Liver (tissue), 3 donors: Measurements from ENCODE around the gene RBFOX1.

ENCODE experiments used
- CTCF ChIP-seq: fragments of 150-350 bp; IDR thresholded peaks from 2 replicates; pipeline ENCODE4 v1.5.1; 2017; ENCODE audit warnings: improper control_type of control experiment, low read depth, low read length; ENCODE audit not compliant: missing input control
- EGR1 ChIP-seq, 2 donors: IDR thresholded peaks; 2 replicates each; pipeline ENCODE4 v1.6.1; 2016 to 2018; ENCODE audit warnings: antibody characterized with exemption in 2 of 2, low read depth in 2 of 2
- JUND ChIP-seq, 2 donors: IDR thresholded peaks; 2 replicates each; pipeline ENCODE4 v1.6.1; 2016; ENCODE audit warnings: antibody characterized with exemption in 2 of 2
- MAX ChIP-seq: IDR thresholded peaks from 2 replicates; pipeline ENCODE4 v1.6.1; 2016; ENCODE audit warnings: antibody characterized with exemption
- RAD21 ChIP-seq, 2 donors: IDR thresholded peaks; 2 replicates each; pipeline ENCODE4 v1.6.1; 2016; ENCODE audit warnings: antibody characterized with exemption in 2 of 2, mild to moderate bottlenecking in 2 of 2
- REST ChIP-seq: IDR thresholded peaks from 2 replicates; pipeline ENCODE4 v1.6.1; 2016; ENCODE audit warnings: antibody characterized with exemption, mild to moderate bottlenecking
- SP1 ChIP-seq: IDR thresholded peaks from 2 replicates; pipeline ENCODE4 v1.6.1; 2018; ENCODE audit warnings: antibody characterized with exemption, mild to moderate bottlenecking
- TAF1 ChIP-seq: conservative IDR thresholded peaks from 2 replicates; pipeline ENCODE4 v1.6.1; 2016; ENCODE audit warnings: antibody characterized with exemption, mild to moderate bottlenecking
- YY1 ChIP-seq: IDR thresholded peaks from 2 replicates; pipeline ENCODE4 v1.6.1; 2016; ENCODE audit warnings: antibody characterized with exemption, mild to moderate bottlenecking
- donor health status: healthy.
- donor health status: healthy.

- TF ChIP-seq MAX (no peak), JUND (IDR thresholded peaks at IDR 0.05) (no peak), CTCF (no peak), REST (no peak), RAD21 (IDR thresholded peaks at IDR 0.05) (no peak), SP1 (no peak), TAF1 (no peak), YY1 (no peak), EGR1 (IDR thresholded peaks at IDR 0.05; ENCODE audit: low read depth in 2 of 2) (no peak)
Observed at GRCh38 chr16:7613518-7613917, 280.9 kb downstream of the RBFOX1 start.
